C4-2B (cell line): ENCODE measurements around the gene PMM2.

Experiments used
- ZFX ChIP-seq: fragments of 450-650 bp; IDR thresholded peaks from 2 replicates; pipeline ENCODE4 v1.6.1; 2017
- TF ChIP-seq, protein P1 (sequence below): fragments of 450-650 bp; conservative IDR thresholded peaks from 2 replicates; pipeline ENCODE4 v1.5.1; 2017; ENCODE audit warnings: mild to moderate bottlenecking

GRCh38 chr16:8777217-8777616, 20.4 kb upstream of the PMM2 start:
- TF ChIP-seq, protein P1, sequence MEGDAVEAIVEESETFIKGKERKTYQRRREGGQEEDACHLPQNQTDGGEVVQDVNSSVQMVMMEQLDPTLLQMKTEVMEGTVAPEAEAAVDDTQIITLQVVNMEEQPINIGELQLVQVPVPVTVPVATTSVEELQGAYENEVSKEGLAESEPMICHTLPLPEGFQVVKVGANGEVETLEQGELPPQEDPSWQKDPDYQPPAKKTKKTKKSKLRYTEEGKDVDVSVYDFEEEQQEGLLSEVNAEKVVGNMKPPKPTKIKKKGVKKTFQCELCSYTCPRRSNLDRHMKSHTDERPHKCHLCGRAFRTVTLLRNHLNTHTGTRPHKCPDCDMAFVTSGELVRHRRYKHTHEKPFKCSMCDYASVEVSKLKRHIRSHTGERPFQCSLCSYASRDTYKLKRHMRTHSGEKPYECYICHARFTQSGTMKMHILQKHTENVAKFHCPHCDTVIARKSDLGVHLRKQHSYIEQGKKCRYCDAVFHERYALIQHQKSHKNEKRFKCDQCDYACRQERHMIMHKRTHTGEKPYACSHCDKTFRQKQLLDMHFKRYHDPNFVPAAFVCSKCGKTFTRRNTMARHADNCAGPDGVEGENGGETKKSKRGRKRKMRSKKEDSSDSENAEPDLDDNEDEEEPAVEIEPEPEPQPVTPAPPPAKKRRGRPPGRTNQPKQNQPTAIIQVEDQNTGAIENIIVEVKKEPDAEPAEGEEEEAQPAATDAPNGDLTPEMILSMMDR, result no peak
- TF ChIP-seq ZFX, result no peak
